GM20000 (cell line): ENCODE measurements around the gene CCDC18.
A peak's percentile ranks its signal among the peaks of the same experiment; 100 is the strongest.

Experiments
- DNase-seq: peaks from one replicate; pipeline ENCODE4 v3.0.0; 2012; ENCODE audit warnings: low spot score
- CTCF ChIP-seq: IDR thresholded peaks from 2 replicates; pipeline ENCODE4 v1.5.1; 2012; ENCODE audit warnings: mild to moderate bottlenecking, control low read depth; ENCODE audit errors: extremely low read depth, missing control alignments

CCDC18 gene

GRCh38 chr1:93179886-93180722, 420 bp upstream of the CCDC18 start, which contains the start of gene TMED5:
TMED5 (minus strand) TSS chr1:93180413; CDS start chr1:93180242, 171 bp downstream.
- peak; percentile 92 for DNase-seq
- TF ChIP-seq CTCF, result no peak

GRCh38 chr1:93186667-93187066, 6.1 kb downstream of the CCDC18 start:
- DNase-seq, result no peak
- TF ChIP-seq CTCF, result no peak

GRCh38 chr1:93190432-93190831, 9.9 kb downstream of the CCDC18 start:
- no peak for DNase-seq
- no peak for TF ChIP-seq CTCF

- no peak for DNase-seq
- TF ChIP-seq CTCF, result no peak
Measured at GRCh38 chr1:93194231-93194990, 13.9 kb downstream of the CCDC18 start.

- no peak for DNase-seq
- no peak for TF ChIP-seq CTCF
Measured at GRCh38 chr1:93196591-93196990, 16.1 kb downstream of the CCDC18 start.

GRCh38 chr1:93199150-93199549, 18.6 kb downstream of the CCDC18 start:
- TF ChIP-seq CTCF, result no peak
- DNase-seq, result no peak

GRCh38 chr1:93200086-93200620, 19.6 kb downstream of the CCDC18 start:
- no peak for DNase-seq
- TF ChIP-seq CTCF, result no peak
